Measurements from ENCODE around the gene SHBG. TPM values are rescaled to one million over a fixed set of nuclear protein-coding genes. Genes with fewer than 3 reads are reported as not detected.
"Not testable (repeated sequence)": the region's sequence is repeated elsewhere in the genome, so short reads cannot be mapped to it uniquely, and the experiment has no call there.

Gene SHBG
- total RNA-seq (2014; rRNA removed): 0.23 TPM in 1 of 2 replicates, not detected in the other
- 0.35 TPM for polyA plus RNA-seq (2012)

DNA sequence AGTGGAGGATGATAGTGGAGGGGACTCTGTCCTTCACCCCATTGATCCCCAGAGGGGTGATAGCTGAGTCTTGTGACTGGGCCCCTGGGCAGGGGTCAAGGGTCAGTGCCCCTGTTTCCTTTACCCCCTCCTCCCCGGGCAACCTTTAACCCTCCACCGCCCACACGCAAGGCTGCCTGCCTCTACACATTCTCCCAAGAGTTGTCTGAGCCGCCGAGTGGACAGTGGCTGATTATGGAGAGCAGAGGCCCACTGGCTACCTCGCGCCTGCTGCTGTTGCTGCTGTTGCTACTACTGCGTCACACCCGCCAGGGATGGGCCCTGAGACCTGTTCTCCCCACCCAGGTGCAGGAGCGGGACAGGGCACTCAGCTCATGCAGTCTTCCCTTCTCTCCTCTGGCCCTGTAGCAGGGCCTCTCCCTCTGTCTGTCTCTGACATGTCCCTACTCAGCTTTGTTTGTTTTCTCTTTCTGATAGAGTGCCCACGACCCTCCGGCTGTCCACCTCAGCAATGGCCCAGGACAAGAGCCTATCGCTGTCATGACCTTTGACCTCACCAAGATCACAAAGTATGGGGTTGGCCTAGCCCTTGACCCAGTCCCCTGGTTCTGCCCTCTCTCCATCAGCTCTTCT, at the start of gene SHBG:
SHBG (plus strand) TSS at position 197 of the 633 bp plus-strand sequence; CDS start at position 235, 38 bp downstream.
- DNase-seq (ENCODE audit: low read depth): no peak

- no peak for DNase-seq (ENCODE audit: low read depth)
Observed at GRCh38 chr17:7580604-7581575, 49.0 kb upstream of the SHBG start.

- DNase-seq (ENCODE audit: low read depth): no peak
Observed at GRCh38 chr17:7582396-7583252, 47.3 kb upstream of the SHBG start.

DNA sequence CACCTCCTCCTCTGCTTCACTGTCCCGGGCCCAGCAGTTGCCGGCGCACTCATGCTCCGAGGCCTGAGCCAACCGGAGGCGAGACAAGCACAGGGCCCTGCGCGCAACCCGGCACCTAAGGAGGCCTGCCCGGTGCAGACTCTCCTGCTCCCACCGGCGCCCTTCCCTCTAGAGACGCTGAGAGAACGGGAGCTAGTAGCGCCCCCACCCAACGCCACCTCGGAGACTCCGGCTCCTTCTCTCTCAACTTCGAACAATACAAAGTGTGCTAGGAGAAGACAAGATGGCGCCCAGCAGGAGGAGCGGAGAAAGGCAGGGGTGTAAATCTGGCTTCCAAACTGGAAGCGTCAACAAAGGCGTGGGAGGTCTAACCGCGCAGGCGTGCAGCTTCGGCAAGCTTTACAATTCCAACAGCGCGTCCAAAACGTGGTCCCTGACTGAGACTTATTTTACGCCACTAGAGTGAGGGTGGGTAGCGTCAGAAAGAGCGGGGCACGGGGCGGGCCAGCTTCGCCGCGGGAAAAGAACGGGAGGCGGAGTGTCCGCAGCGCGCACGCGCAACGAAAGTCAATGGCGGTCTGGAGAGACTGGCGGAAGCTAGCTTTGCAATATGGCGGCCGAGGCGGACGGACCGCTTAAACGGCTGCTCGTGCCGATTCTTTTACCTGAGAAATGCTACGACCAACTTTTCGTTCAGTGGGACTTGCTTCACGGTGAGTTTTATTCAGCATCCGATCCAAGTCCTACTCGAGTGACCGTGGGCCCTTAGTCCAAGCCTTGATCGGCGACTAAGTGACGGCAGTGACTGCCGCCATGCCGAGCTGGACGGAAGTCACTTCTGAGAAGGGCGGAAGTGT, 46.5 kb upstream of the SHBG start, which contains the start of gene MPDU1:
MPDU1 (plus strand) TSS at position 600 of the 857 bp plus-strand sequence; CDS start at position 611, 11 bp downstream.
- DNase-seq (ENCODE audit: low read depth): peak; percentile 98

- peak; percentile 72 for DNase-seq (ENCODE audit: low read depth)
Observed at GRCh38 chr17:7586673-7587419, 43.1 kb upstream of the SHBG start.

- DNase-seq (ENCODE audit: low read depth): peak; percentile 98
Observed at GRCh38 chr17:7587420-7588151, 42.3 kb upstream of the SHBG start.

DNA sequence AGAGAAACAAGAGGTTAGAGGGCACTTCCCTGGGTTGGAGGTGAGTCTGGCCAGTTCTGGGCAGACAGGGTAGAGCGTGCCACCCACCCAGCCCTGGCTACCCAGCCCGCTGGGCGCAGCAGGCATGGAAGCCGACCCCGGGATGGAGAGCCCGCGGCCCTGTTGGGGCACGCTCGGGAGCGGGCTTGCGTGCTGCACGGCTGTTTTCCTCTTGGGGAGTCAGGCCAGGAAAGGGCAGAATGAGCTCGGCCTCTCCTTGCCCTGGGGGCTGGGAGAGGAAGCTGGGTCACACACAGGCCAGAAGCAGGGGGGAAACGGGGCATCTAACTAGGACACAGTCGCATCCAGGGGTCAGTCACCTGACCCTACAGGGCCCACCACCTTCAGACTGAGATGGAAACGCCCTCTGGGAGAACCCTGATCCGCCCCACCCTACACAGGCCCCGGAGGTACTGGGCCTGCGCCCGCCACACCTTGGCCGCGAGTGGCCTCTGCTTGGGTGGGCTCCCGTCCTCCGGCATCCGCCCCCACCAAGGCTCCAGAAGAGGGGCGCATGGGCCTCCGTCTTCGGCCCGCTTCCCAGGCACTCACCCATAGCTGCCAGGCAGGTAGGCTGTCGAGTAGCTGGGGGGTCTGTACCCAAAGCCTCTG, 41.3 kb upstream of the SHBG start:
- DNase-seq (ENCODE audit: low read depth): no peak

- peak; percentile 82 for DNase-seq (ENCODE audit: low read depth)
Observed at GRCh38 chr17:7589204-7589868, 40.6 kb upstream of the SHBG start.

DNA sequence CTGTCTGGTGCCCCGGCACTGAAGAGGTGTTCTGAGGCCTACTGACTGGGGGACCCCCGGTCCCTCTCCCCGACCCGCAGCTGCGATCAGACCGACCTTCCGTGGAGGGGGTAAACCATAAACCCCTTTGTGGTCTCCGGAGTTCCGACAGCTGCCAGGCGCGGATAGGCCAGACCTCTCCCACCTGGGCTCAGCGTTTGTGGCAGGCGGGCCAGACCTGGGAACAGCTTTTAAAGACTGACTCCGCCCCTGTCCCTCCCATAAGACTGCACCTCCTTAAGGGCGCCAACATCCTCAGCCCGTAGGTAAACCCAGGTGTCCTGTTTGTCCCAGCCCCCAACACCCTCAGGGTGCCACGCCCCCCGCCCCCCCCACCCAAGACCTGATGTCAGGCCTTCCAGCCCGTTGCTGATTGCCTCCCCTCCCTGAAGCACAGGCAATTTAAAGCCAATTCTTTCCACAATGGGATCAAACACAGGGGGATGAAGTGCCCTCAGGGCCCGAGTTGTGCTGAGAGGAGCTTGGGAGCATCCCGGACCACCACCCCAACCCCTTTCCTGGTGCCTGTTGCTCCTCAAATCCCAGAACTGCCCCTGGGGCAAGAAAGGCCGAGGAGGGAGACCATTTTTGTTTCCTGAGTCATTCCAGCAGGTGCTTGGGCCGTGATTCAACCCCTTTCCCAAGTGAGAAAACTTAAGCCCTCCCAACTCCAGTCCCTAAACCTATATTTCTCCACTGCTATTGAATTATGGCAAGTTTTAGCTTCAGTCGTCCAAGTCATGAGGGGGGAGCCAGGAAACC, 39.8 kb upstream of the SHBG start, which contains the start of gene SOX15:
SOX15 (minus strand) TSS at position 204 of the 801 bp plus-strand sequence. CDS start 418 bp downstream, outside the sequence.
- DNase-seq (ENCODE audit: low read depth): peak; percentile 78

DNA sequence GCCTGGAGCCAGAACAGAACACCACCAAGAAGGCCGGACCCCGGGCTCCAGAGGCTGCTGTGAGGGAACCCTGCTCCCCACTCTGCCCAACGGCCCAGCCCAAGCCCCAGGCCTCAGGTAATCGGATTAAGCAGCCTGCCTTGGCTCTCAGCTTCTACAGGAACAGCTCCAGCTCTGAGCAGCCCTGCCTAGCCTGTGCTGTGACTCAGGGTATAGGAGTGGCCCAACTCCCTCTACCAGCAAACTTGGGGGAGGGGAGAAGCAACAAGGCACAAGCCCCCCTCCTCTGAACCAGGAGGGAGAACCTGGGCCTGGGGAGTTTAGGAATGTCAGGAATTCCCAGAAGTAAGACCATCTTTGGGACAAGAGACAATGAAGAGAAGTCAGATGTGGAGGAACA, 39.2 kb upstream of the SHBG start:
- DNase-seq (ENCODE audit: low read depth): peak; percentile 67

- no peak for DNase-seq (ENCODE audit: low read depth)
Observed at GRCh38 chr17:7591596-7591995, 38.3 kb upstream of the SHBG start.

- DNase-seq (ENCODE audit: low read depth): no peak
Observed at GRCh38 chr17:7592422-7593021, 37.4 kb upstream of the SHBG start.

DNA sequence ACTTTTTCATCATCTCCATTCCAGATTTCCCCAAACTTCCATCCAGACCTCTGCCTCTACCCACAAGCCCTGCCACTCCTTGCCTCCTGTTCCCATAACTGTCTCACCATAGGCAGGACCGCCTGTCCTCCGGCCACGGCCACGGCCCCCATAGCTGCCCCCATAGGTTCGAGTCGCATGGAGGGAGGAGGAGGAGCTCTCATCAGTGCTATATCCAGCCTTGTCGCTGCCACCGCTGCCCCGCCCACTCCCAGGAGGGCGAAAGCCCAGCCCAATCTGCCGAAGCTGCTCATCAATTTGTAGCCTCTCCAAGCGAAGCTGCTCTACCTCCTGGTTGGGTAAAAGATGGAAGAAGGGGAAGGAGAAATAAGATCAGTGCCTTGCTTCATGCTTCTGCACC, 36.6 kb upstream of the SHBG start:
- DNase-seq (ENCODE audit: low read depth): no peak

DNA sequence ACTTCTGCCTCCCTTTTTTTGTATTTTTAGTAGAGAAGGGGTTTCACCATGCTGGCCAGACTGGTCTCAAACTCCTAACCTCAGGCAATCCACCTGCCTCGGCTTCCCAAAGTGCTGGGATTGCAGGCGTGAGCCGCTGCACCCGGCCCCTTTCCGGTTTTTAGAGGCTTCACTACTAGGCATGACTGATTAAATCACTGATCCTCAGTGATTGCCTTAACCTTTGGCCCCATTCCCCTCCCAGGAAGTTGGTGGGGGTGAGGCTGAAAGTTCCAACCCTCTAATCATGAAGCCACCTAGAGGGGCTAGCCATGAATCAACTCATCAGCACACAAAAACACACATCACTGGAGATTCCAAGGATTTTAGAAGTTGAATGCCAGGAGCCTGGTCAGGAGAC, 32.4 kb upstream of the SHBG start:
- DNase-seq (ENCODE audit: low read depth): not testable (repeated sequence)

DNA sequence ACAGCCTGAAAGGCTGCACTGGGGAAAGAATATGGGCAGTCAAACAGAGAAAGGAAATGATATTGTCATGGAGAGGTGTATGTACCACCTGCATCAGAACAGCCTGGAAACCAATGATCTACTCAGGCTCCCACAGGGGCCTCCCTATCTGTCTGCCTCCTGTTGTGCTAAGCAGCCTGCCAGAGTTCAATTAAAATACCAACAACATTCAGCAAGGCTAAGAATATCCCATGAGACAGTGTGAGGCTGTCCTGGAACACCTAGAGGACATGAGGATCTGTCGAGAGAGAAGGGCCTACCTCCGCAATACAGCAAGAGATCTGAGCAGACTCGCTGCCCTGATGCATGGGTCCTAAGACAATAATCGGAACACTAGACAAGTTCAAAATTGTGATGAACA, 23.7 kb upstream of the SHBG start:
- no peak for DNase-seq (ENCODE audit: low read depth)

- no peak for DNase-seq (ENCODE audit: low read depth)
Observed at GRCh38 chr17:7610641-7611040, 19.3 kb upstream of the SHBG start.

All from LHCN-M2 (cell line).